ENCODE measurements around the gene SPATA46. TPM values are rescaled to one million over a fixed set of nuclear protein-coding genes. Genes with fewer than 3 reads are reported as not detected.

The SPATA46 gene
- total RNA-seq, 1 experiment from 2014 or later = not detected

- no peaks in the 10 kb centered on the region for H3K36me3 ChIP-seq
- H3K9me3 ChIP-seq (replicated peaks) = no peaks in the 10 kb centered on the region
- DNase-seq (ENCODE audit: low read depth in 1 of 2, low spot score in 2 of 2) = no peak
- H3K27me3 ChIP-seq (replicated peaks) = no peaks in the 10 kb centered on the region
- H3K4me1 ChIP-seq (replicated peaks) = peaks cover 6% of the 10 kb centered on the region; the same call in 1 of the 2 replicates
- H3K4me3 ChIP-seq = no peak overlapping the region
- no peak overlapping the region for H3K27ac ChIP-seq
These were observed 10.8 kb upstream of the SPATA46 start for GRCh38 chr1:162387226-162388082.

- H3K4me1 ChIP-seq (replicated peaks) = peaks cover 6% of the 10 kb centered on the region; the same call in 1 of the 2 replicates
- H3K27ac ChIP-seq = no peak overlapping the region
- H3K27me3 ChIP-seq (replicated peaks) = no peaks in the 10 kb centered on the region
- no peak overlapping the region for H3K4me3 ChIP-seq
- H3K36me3 ChIP-seq = no peaks in the 10 kb centered on the region
- no peak for DNase-seq (ENCODE audit: low read depth in 1 of 2, low spot score in 2 of 2)
- no peaks in the 10 kb centered on the region for H3K9me3 ChIP-seq (replicated peaks)
These were observed 9.9 kb upstream of the SPATA46 start for GRCh38 chr1:162386292-162387225.

- Histone ChIP-seq H3K4me1 (replicated peaks) (peaks cover 6% of the 10 kb centered on the region; the same call in 1 of the 2 replicates), H3K4me3 (no peak overlapping the region), H3K27ac (no peak overlapping the region), H3K27me3 (replicated peaks) (no peaks in the 10 kb centered on the region), H3K9me3 (replicated peaks) (no peaks in the 10 kb centered on the region), H3K36me3 (no peaks in the 10 kb centered on the region)
- DNase-seq (ENCODE audit: low read depth in 1 of 2, low spot score in 2 of 2) = peak in 1 of 2 experiments; percentile 16
These were observed 9.0 kb upstream of the SPATA46 start for GRCh38 chr1:162385702-162386101.

GRCh38 chr1:162385280-162385623 is 8.6 kb upstream of the SPATA46 start:
- no peaks in the 10 kb centered on the region for H3K27me3 ChIP-seq (replicated peaks)
- no peaks in the 10 kb centered on the region for H3K9me3 ChIP-seq (replicated peaks)
- DNase-seq (ENCODE audit: low read depth in 1 of 2, low spot score in 2 of 2) = peak in 1 of 2 experiments; percentile 25
- peaks cover 6% of the 10 kb centered on the region; the same call in 1 of the 2 replicates for H3K4me1 ChIP-seq (replicated peaks)
- H3K36me3 ChIP-seq = no peaks in the 10 kb centered on the region
- H3K27ac ChIP-seq = no peak overlapping the region
- H3K4me3 ChIP-seq = no peak overlapping the region

- no peaks in the 10 kb centered on the region for H3K27me3 ChIP-seq (replicated peaks)
- DNase-seq (ENCODE audit: low read depth in 1 of 2, low spot score in 2 of 2) = peak in 1 of 2 experiments; percentile 30
- no peak overlapping the region for H3K4me3 ChIP-seq
- peaks cover 6% of the 10 kb centered on the region; the same call in 1 of the 2 replicates for H3K4me1 ChIP-seq (replicated peaks)
- H3K9me3 ChIP-seq (replicated peaks) = no peaks in the 10 kb centered on the region
- H3K27ac ChIP-seq = no peak overlapping the region
- H3K36me3 ChIP-seq = no peaks in the 10 kb centered on the region
These were observed 8.1 kb upstream of the SPATA46 start for GRCh38 chr1:162384601-162385279.

GRCh38 chr1:162384116-162384515 is 7.5 kb upstream of the SPATA46 start:
- peak in 1 of 2 experiments; percentile 37 for DNase-seq (ENCODE audit: low read depth in 1 of 2, low spot score in 2 of 2)
- H3K4me3 ChIP-seq = no peak overlapping the region
- H3K27me3 ChIP-seq (replicated peaks) = no peaks in the 10 kb centered on the region
- no peak overlapping the region for H3K27ac ChIP-seq
- peaks cover 2% of the 10 kb centered on the region; the same call in 1 of the 2 replicates for H3K4me1 ChIP-seq (replicated peaks)
- no peaks in the 10 kb centered on the region for H3K9me3 ChIP-seq (replicated peaks)
- no peaks in the 10 kb centered on the region for H3K36me3 ChIP-seq

GRCh38 chr1:162383516-162383915 is 6.9 kb upstream of the SPATA46 start:
- DNase-seq (ENCODE audit: low read depth in 1 of 2, low spot score in 2 of 2) = no peak
- no peak overlapping the region for H3K27ac ChIP-seq
- H3K9me3 ChIP-seq (replicated peaks) = no peaks in the 10 kb centered on the region
- H3K4me3 ChIP-seq = no peak overlapping the region
- no peaks in the 10 kb centered on the region for H3K4me1 ChIP-seq (replicated peaks)
- no peaks in the 10 kb centered on the region for H3K36me3 ChIP-seq
- H3K27me3 ChIP-seq (replicated peaks) = no peaks in the 10 kb centered on the region

- no peak overlapping the region for H3K4me3 ChIP-seq
- H3K27me3 ChIP-seq (replicated peaks) = no peaks in the 10 kb centered on the region
- no peaks in the 10 kb centered on the region for H3K4me1 ChIP-seq (replicated peaks)
- H3K36me3 ChIP-seq = no peaks in the 10 kb centered on the region
- H3K27ac ChIP-seq = no peak overlapping the region
- peak in 1 of 2 experiments; percentile 30 for DNase-seq (ENCODE audit: low read depth in 1 of 2, low spot score in 2 of 2)
- no peaks in the 10 kb centered on the region for H3K9me3 ChIP-seq (replicated peaks)
These were observed 6.4 kb upstream of the SPATA46 start for GRCh38 chr1:162383091-162383490.

- no peaks in the 10 kb centered on the region for H3K4me1 ChIP-seq (replicated peaks)
- H3K27me3 ChIP-seq (replicated peaks) = no peaks in the 10 kb centered on the region
- H3K36me3 ChIP-seq = no peaks in the 10 kb centered on the region
- H3K27ac ChIP-seq = no peak overlapping the region
- no peak overlapping the region for H3K4me3 ChIP-seq
- H3K9me3 ChIP-seq (replicated peaks) = no peaks in the 10 kb centered on the region
- DNase-seq (ENCODE audit: low read depth in 1 of 2, low spot score in 2 of 2) = peak in 1 of 2 experiments; percentile 26
These were observed 5.5 kb upstream of the SPATA46 start for GRCh38 chr1:162381941-162382750.

- H3K9me3 ChIP-seq (replicated peaks) = no peaks in the 10 kb centered on the region
- H3K4me3 ChIP-seq = no peak within 1 kb of the TSS
- H3K4me1 ChIP-seq (replicated peaks) = no peaks in the 10 kb centered on the region
- no peaks in the 10 kb centered on the region for H3K36me3 ChIP-seq
- no peak within 1 kb of the TSS for H3K27ac ChIP-seq
- peak in 1 of 2 experiments; percentile 14 for DNase-seq (ENCODE audit: low read depth in 1 of 2, low spot score in 2 of 2)
- no peaks in the 10 kb centered on the region for H3K27me3 ChIP-seq (replicated peaks)
These were observed 4.7 kb upstream of the SPATA46 start, which contains the start of gene C1orf226 for GRCh38 chr1:162381383-162381782. C1orf226 (plus strand) TSS chr1:162381728; CDS start chr1:162381902, 174 bp downstream.

- H3K4me1 ChIP-seq (replicated peaks) = no peaks in the 10 kb centered on the region
- no peaks in the 10 kb centered on the region for H3K36me3 ChIP-seq
- no peak overlapping the region for H3K4me3 ChIP-seq
- peak in 1 of 2 experiments; percentile 13 for DNase-seq (ENCODE audit: low read depth in 1 of 2, low spot score in 2 of 2)
- H3K9me3 ChIP-seq (replicated peaks) = no peaks in the 10 kb centered on the region
- H3K27ac ChIP-seq = no peak overlapping the region
- H3K27me3 ChIP-seq (replicated peaks) = no peaks in the 10 kb centered on the region
These were observed 3.6 kb upstream of the SPATA46 start for GRCh38 chr1:162380061-162380846.

- H3K9me3 ChIP-seq (replicated peaks) = no peaks in the 10 kb centered on the region
- peaks cover 8% of the 10 kb centered on the region for H3K4me1 ChIP-seq (replicated peaks)
- no peak overlapping the region for H3K4me3 ChIP-seq
- no peaks in the 10 kb centered on the region for H3K36me3 ChIP-seq
- no peaks in the 10 kb centered on the region for H3K27me3 ChIP-seq (replicated peaks)
- DNase-seq (ENCODE audit: low read depth in 1 of 2, low spot score in 2 of 2) = no peak
- no peak overlapping the region for H3K27ac ChIP-seq
These were observed 1.2 kb downstream of the SPATA46 start for GRCh38 chr1:162375463-162375862.
